ENCODE results near the gene CAPN15.

Gene CAPN15

DNA sequence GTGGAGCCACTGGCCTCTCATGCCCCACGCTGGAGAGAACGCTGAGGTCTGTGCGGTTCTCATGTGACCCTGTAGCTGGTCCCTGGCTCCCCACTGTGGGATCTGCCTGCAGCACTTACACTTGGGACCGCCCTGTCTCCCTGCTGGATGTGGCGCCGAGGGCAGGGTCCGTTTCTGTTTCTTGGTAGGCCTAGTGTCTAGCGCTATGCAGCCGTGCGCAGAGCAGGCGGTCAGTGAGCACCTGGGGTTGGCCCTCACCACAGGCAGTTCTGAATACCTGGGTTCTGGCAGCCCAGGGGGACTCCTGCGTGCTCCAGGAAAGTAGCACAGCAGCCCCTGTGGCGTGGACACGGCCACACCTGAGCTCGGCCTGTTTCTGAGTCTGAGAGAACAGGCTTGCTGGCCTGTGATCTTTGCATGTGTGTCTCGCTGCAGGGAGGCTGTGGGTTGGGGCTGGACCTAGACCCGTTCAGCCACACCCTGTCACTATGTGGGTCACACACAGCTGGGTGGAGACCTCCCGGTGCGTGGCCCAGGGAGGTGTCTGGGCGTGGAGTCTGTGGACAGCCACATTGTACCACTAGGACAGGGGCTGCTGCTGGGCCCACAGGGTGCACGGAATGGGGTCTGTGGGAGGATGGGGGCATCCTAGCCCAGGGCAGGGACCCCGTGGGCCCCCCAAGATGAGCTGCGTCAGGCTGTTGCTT, 2.8 kb downstream of the CAPN15 start:
- Histone ChIP-seq H3K4me3 (ENCODE audit: severe bottlenecking) (no peak overlapping the region), H3K4me1 (ENCODE audit: insufficient read depth, poor library complexity, severe bottlenecking) (peaks cover 11% of the 10 kb centered on the region), H3K27ac (ENCODE audit: poor library complexity, severe bottlenecking) (no peak overlapping the region), H3K36me3 (ENCODE audit: low read depth) (peaks cover 9% of the 10 kb centered on the region), H3K9me3 (ENCODE audit: severe bottlenecking) (no peaks in the 10 kb centered on the region), H3K27me3 (ENCODE audit: insufficient read depth, poor library complexity, severe bottlenecking) (no peaks in the 10 kb centered on the region)
- ATAC-seq (ENCODE audit: low read depth) (no peak), DNase-seq (ENCODE audit: low spot score) (no peak)
- TF ChIP-seq, protein P1, sequence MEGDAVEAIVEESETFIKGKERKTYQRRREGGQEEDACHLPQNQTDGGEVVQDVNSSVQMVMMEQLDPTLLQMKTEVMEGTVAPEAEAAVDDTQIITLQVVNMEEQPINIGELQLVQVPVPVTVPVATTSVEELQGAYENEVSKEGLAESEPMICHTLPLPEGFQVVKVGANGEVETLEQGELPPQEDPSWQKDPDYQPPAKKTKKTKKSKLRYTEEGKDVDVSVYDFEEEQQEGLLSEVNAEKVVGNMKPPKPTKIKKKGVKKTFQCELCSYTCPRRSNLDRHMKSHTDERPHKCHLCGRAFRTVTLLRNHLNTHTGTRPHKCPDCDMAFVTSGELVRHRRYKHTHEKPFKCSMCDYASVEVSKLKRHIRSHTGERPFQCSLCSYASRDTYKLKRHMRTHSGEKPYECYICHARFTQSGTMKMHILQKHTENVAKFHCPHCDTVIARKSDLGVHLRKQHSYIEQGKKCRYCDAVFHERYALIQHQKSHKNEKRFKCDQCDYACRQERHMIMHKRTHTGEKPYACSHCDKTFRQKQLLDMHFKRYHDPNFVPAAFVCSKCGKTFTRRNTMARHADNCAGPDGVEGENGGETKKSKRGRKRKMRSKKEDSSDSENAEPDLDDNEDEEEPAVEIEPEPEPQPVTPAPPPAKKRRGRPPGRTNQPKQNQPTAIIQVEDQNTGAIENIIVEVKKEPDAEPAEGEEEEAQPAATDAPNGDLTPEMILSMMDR (IDR thresholded peaks at IDR 0.05; ENCODE audit: poor library complexity, severe bottlenecking) = no peak

DNA sequence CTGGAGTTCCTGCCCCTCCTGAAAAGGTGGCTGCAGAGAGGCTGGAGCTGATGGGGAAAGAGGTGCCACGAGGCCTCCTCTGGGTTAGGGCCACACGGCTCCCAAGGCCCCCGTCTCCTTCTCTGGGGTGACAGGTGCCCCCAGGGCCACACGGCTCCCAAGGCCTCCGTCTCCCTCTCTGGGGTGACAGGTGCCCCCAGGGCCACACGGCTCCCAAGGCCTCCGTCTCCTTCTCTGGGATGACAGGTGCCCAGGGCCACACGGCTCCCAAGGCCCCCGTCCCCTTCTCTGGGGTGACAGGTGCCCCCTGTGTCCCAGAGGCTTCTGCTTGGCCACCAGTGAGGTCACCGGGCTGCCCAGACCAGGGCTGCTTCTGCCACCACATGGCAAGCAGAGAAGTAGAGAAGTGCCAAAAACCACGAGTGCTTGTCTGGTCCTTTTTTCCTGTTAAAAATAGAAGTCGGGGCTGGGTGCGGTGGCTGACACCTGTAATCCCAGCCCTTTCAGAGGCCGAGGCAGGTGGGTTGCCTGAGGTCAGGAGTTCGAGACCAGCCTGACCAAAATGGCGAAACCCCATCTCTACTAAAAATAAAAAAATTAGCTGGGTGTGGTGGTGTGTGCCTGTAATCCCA, 4.1 kb downstream of the CAPN15 start:
- TF ChIP-seq, protein P1 (IDR thresholded peaks at IDR 0.05; ENCODE audit: poor library complexity, severe bottlenecking) = no peak
- no peak for DNase-seq (ENCODE audit: low spot score)
- H3K4me1 ChIP-seq (ENCODE audit: insufficient read depth, poor library complexity, severe bottlenecking) = peaks cover 8% of the 10 kb centered on the region
- no peaks in the 10 kb centered on the region for H3K27me3 ChIP-seq (ENCODE audit: insufficient read depth, poor library complexity, severe bottlenecking)
- no peak for ATAC-seq (ENCODE audit: low read depth)
- no peak overlapping the region for H3K4me3 ChIP-seq (ENCODE audit: severe bottlenecking)
- H3K27ac ChIP-seq (ENCODE audit: poor library complexity, severe bottlenecking) = no peak overlapping the region
- peaks cover 17% of the 10 kb centered on the region for H3K36me3 ChIP-seq (ENCODE audit: low read depth)
- no peaks in the 10 kb centered on the region for H3K9me3 ChIP-seq (ENCODE audit: severe bottlenecking)

DNA sequence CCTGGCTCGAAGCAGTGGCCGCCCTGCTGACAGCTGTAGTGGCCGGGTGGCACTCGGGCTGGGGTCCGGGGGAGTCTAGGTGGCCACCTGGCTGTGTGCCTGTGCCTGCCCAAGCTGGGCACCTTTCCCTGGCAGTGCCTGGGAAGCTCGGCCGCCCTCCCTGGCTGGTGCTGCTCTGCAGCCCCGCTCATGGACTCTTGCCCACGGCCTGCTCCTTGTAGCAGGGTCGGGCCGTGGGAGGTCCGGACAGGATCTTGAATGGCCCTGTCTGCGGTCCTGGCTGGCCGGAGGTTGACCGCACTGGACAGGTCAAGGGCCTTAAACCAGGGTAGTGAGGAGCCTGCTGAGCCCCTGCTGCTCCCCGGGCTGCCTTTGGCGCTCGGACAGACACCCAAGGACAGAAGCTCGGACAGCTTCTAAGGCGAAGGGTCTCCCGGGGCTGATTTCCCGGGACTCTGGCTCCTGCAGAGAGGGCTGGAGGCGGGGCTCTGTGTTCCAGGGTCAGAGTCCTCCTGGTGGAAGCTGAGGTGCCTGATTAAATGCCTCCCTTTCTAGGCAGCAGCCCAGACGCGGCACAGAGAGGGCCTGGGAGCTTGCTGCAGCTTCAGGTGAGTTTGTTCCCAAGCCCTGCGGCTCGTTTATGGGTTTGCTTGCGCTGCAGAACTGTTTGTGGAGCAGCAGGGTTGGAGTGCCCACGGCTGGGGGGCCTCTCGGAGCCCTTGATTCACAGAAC, 6.0 kb downstream of the CAPN15 start:
- peaks cover 24% of the 10 kb centered on the region for H3K36me3 ChIP-seq (ENCODE audit: low read depth)
- no peak for DNase-seq (ENCODE audit: low spot score)
- TF ChIP-seq, protein P1 (IDR thresholded peaks at IDR 0.05; ENCODE audit: poor library complexity, severe bottlenecking) = no peak

DNA sequence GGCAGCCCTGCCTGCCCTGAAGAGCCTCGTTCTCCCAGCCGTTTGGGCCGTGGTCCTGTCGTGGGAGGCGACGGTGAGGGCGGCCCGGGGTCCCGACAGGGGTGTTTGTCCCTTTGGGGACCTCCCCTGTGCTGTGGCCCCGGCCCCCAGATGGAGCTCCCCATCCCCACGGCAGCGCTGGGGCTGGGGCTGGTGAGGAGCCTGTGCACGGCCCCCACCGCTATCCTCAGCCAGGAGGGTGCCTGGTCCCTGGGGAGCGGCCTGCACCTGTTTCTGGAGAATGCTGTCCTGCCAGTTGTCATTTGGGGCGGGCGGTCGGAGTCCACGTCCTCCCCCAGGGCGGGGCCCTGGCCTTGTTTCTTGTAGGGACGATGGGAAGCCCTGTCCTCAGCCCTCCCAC, 6.6 kb downstream of the CAPN15 start:
- TF ChIP-seq, protein P1 (IDR thresholded peaks at IDR 0.05; ENCODE audit: poor library complexity, severe bottlenecking) = no peak
- peaks cover 8% of the 10 kb centered on the region for H3K4me1 ChIP-seq (ENCODE audit: insufficient read depth, poor library complexity, severe bottlenecking)
- no peak for DNase-seq (ENCODE audit: low spot score)
- H3K36me3 ChIP-seq (ENCODE audit: low read depth) = peaks cover 24% of the 10 kb centered on the region
- no peaks in the 10 kb centered on the region for H3K27me3 ChIP-seq (ENCODE audit: insufficient read depth, poor library complexity, severe bottlenecking)
- H3K4me3 ChIP-seq (ENCODE audit: severe bottlenecking) = no peak overlapping the region
- H3K27ac ChIP-seq (ENCODE audit: poor library complexity, severe bottlenecking) = no peak overlapping the region
- H3K9me3 ChIP-seq (ENCODE audit: severe bottlenecking) = no peaks in the 10 kb centered on the region
- ATAC-seq (ENCODE audit: low read depth) = no peak

More for the DNA sequence above, 6.0 kb downstream of the CAPN15 start:
- no peak for ATAC-seq (ENCODE audit: low read depth)
- Histone ChIP-seq H3K4me3 (ENCODE audit: severe bottlenecking) (no peak overlapping the region), H3K9me3 (ENCODE audit: severe bottlenecking) (no peaks in the 10 kb centered on the region), H3K4me1 (ENCODE audit: insufficient read depth, poor library complexity, severe bottlenecking) (peaks cover 8% of the 10 kb centered on the region), H3K27ac (ENCODE audit: poor library complexity, severe bottlenecking) (no peak overlapping the region), H3K27me3 (ENCODE audit: insufficient read depth, poor library complexity, severe bottlenecking) (no peaks in the 10 kb centered on the region)
